ENCODE data around the gene THSD4. TPM values are rescaled to one million over a fixed set of nuclear protein-coding genes. Genes with fewer than 3 reads are reported as not detected.

Gene THSD4
- total and polyA plus RNA-seq, 2 of the 8 experiments (the other 6 are each of a cell fraction or from before 2014, with no cell fraction given): 2.5 to 6.2 TPM

DNA sequence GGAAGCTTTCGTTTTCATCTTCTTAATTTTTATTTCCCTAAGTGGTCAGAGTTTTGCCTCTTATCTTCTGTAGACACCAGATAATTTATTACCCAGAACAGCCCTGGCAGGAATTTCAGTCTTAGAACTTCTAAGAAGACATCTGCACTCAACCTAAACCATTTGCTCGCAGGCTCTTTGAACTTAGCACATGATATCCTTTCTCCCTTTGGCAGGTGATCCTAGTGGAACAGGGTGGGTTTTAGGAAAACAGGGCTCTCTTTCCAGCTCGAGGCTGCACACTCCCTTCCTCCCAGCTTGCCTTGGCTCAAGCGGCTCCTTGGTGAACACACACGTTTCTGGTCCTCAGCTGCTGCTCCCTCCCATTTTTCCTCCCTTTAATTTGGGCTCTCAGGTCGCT lies 116.5 kb downstream of the THSD4 start:
- Histone ChIP-seq H3K27ac (ENCODE audit: low read depth, low read length) (no peak overlapping the region), H2BK12ac (ENCODE audit: low read depth, low read length) (no peak overlapping the region), H2BK20ac (ENCODE audit: low read length) (no peak overlapping the region), H3K23me2 (ENCODE audit: low read depth, low read length) (no peaks in the 10 kb centered on the region), H4K5ac (ENCODE audit: insufficient read length, low read depth, low read length) (no peak overlapping the region), H3K79me2 (ENCODE audit: control insufficient read depth in 1 of 2, insufficient read depth in 2 of 2, low read length in 2 of 2) (no peaks in the 10 kb centered on the region), H3K9ac (replicated peaks in 1 of 4; ENCODE audit: extremely low read depth in 1 of 4, low read depth in 3 of 4, low read length in 3 of 4) (no peak overlapping the region), H3K4me3 (ENCODE audit: extremely low read depth in 1 of 4, insufficient read depth in 2 of 4, low read depth in 3 of 4, low read length in 4 of 4) (no peak overlapping the region), H2BK120ac (replicated peaks; ENCODE audit: low read depth, low read length) (no peak overlapping the region), H3K9me3 (ENCODE audit: insufficient read depth in 2 of 2, low read depth in 1 of 2, low read length in 1 of 2) (no peaks in the 10 kb centered on the region), H3K36me3 (ENCODE audit: control insufficient read depth in 2 of 4, insufficient read depth in 4 of 4, low read length in 3 of 4) (no peaks in the 10 kb centered on the region), H2AK5ac (ENCODE audit: low read depth, low read length) (no peak overlapping the region), H3K56ac (replicated peaks; ENCODE audit: insufficient read length, low read depth, low read length) (no peak overlapping the region), H3K4me1 (replicated peaks in 1 of 4; ENCODE audit: control insufficient read depth in 3 of 4, insufficient read depth in 4 of 4, low read length in 3 of 4) (peaks cover 0 to 2% (median 0%) of the 10 kb centered on the region in 4 experiments; a peak in 6 of 7 replicates), H3K27me3 (replicated peaks in 1 of 4; ENCODE audit: control insufficient read depth in 3 of 4, extremely low read depth in 1 of 4, insufficient read depth in 3 of 4, low read length in 3 of 4) (no peaks in the 10 kb centered on the region), H3K18ac (ENCODE audit: extremely low read depth, low read length) (no peak overlapping the region), H4K20me1 (replicated peaks in 1 of 2; ENCODE audit: control insufficient read depth in 1 of 2, insufficient read depth in 2 of 2, low read length in 2 of 2) (no peaks in the 10 kb centered on the region), H3K4ac (replicated peaks; ENCODE audit: insufficient read length, low read depth, low read length) (no peak overlapping the region), H3K4me2 (ENCODE audit: insufficient read depth in 1 of 2, low read depth in 2 of 2, low read length in 2 of 2) (no peak overlapping the region), H3K79me1 (ENCODE audit: low read depth, low read length) (no peaks in the 10 kb centered on the region), H4K8ac (ENCODE audit: extremely low read depth, insufficient read depth, low read length) (no peak overlapping the region), H3K23ac (ENCODE audit: insufficient read length) (no peak overlapping the region), H2AFZ (ENCODE audit: low read length) (no peak overlapping the region), H4K91ac (replicated peaks; ENCODE audit: insufficient read length, low read length) (no peak overlapping the region), H3K14ac (ENCODE audit: insufficient read length) (no peak overlapping the region), H2BK5ac (ENCODE audit: low read depth, low read length) (no peak overlapping the region), H2BK15ac (ENCODE audit: low read length) (no peak overlapping the region)
- ChIA-PET POLR2A (ENCODE audit: partially characterized antibody) (interaction anchor here (2.2 kb wide), 1 partner anchor 8 kb away, joined by 5 read pairs; no protein-coding TSS in a partner anchor), CTCF (ENCODE audit: partially characterized antibody) (interaction anchor here (0.6 to 2.5 kb wide), 4 partner anchors 9 to 403 kb away, joined by 3 to 8 read pairs (median 4); partner anchors contain the start of gene THSD4)
- DNase-seq (ENCODE audit: low read depth in 1 of 2, low spot score in 2 of 2) (no peak), FAIRE-seq (no peak)
- TF ChIP-seq POLR2A (IDR thresholded peaks at IDR 0.05; ENCODE audit: control extremely low read depth in 1 of 2, low read depth in 2 of 2, low read length in 2 of 2): no peak
- no peak for TF ChIP-seq SIX5 (IDR thresholded peaks at IDR 0.05; ENCODE audit: low read depth, low read length)
- TF ChIP-seq, protein P1, sequence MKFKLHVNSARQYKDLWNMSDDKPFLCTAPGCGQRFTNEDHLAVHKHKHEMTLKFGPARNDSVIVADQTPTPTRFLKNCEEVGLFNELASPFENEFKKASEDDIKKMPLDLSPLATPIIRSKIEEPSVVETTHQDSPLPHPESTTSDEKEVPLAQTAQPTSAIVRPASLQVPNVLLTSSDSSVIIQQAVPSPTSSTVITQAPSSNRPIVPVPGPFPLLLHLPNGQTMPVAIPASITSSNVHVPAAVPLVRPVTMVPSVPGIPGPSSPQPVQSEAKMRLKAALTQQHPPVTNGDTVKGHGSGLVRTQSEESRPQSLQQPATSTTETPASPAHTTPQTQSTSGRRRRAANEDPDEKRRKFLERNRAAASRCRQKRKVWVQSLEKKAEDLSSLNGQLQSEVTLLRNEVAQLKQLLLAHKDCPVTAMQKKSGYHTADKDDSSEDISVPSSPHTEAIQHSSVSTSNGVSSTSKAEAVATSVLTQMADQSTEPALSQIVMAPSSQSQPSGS (IDR thresholded peaks at IDR 0.05; ENCODE audit: low read length): no peak
- TF ChIP-seq GTF2F1 (IDR thresholded peaks at IDR 0.05; ENCODE audit: borderline replicate concordance, low read depth, low read length): no peak
- no peak for TF ChIP-seq SUZ12 (IDR thresholded peaks at IDR 0.05; ENCODE audit: low read length)
- no peak for TF ChIP-seq CBX8 (IDR thresholded peaks at IDR 0.05; ENCODE audit: borderline replicate concordance, low read depth, low read length)
- no peak for TF ChIP-seq EGR1 (IDR thresholded peaks at IDR 0.05; ENCODE audit: borderline replicate concordance, low read depth, low read length)
- no peak for TF ChIP-seq SP4 (IDR thresholded peaks at IDR 0.05; ENCODE audit: low read length)
- TF ChIP-seq CHD2 (IDR thresholded peaks at IDR 0.05; ENCODE audit: low read length): no peak
- TF ChIP-seq CBX5 (IDR thresholded peaks at IDR 0.05; ENCODE audit: low read depth, low read length): no peak
- no peak for TF ChIP-seq SAP30 (IDR thresholded peaks at IDR 0.05; ENCODE audit: insufficient read depth, insufficient replicate concordance, low read length)
- no peak for TF ChIP-seq SP1 (IDR thresholded peaks at IDR 0.05; ENCODE audit: low read depth, low read length)
- 84% methylated on average over 6 of the region's 6 CpGs; no CpG with 5 or more reads in 1 of the 2 experiments for WGBS, 2 experiments (ENCODE audit: extremely low coverage in 1 of 2, insufficient coverage in 1 of 2, insufficient read length in 1 of 2, insufficient replicate concordance in 2 of 2, low coverage in 1 of 2, low lambda C conversion rate in 2 of 2, missing lambda C conversion rate in 1 of 2)

Data from H1 (cell line).